Measurements from ENCODE around the gene UGT1A9.
"Not testable (repeated sequence)": the region's sequence is repeated elsewhere in the genome, so short reads cannot be mapped to it uniquely, and the experiment has no call there.

UGT1A9 gene

DNA sequence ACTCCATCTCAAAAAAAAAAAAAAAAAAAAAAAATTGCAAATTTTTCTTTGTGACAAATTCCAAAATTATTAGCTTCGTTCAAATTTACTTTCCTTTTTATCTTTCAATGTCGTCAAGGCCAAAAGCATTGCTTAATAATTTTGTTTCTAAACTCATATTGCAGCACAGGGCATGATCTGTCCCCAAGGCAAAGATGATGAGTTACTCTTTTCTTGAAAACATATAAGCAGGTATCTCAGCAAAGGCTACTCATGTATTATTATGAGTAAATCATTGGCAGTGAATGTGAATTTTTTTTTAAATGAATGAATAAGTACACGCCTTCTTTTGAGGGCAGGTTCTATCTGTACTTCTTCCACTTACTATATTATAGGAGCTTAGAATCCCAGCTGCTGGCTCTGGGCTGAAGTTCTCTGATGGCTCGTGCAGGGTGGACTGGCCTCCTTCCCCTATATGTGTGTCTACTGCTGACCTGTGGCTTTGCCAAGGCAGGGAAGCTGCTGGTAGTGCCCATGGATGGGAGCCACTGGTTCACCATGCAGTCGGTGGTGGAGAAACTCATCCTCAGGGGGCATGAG is 9.9 kb downstream of the UGT1A9 start, which contains the start of gene UGT1A7:
UGT1A7 (plus strand) TSS at position 381 of the 579 bp plus-strand sequence; CDS start at position 418, 37 bp downstream.
- no peak for DNase-seq

GRCh38 chr2:233684640-233685039 is 12.9 kb downstream of the UGT1A9 start:
- DNase-seq, result no peak

DNA sequence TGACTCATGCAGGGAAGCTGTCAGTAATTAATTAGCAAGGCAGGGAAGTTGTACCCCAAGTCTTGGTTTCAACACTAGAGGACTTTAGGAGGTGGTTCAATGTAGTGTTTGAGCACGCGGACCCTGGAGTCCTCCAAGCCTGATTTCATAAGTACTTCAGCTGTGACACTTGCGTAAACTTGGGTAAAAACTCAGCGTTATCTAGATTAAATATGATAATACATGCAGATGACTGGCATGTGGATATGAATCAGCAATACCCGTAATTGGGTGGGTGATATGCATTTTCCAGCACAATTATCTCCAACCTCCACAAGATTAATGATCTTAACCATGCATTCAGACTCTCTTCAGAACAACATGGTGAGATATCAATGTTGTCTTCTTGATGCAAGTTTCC is 15.2 kb downstream of the UGT1A9 start:
- no peak for DNase-seq

DNA sequence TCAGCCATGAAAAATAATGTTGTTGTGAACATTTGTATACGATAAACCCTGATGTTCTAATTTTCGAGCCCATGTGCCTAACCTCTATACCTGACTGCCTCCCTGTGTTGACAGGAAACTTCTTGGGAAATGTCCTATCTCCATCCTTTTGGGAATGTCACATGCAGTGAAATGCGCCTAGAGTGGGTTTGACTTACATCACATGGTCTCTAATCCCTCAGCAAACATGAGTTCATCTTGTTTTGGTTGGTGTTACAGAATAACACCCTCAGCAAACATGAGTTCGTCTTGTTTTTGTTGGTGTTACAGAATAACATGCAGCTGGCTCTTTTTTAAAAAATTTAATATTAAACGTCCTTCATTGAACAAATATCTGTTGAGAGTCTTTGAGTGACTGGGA is 16.6 kb downstream of the UGT1A9 start:
- DNase-seq, result no peak

- DNase-seq, result no peak
Measured at GRCh38 chr2:233689031-233689430, 17.3 kb downstream of the UGT1A9 start.

GRCh38 chr2:233689501-233689900 is 17.8 kb downstream of the UGT1A9 start:
- DNase-seq, result no peak

DNA sequence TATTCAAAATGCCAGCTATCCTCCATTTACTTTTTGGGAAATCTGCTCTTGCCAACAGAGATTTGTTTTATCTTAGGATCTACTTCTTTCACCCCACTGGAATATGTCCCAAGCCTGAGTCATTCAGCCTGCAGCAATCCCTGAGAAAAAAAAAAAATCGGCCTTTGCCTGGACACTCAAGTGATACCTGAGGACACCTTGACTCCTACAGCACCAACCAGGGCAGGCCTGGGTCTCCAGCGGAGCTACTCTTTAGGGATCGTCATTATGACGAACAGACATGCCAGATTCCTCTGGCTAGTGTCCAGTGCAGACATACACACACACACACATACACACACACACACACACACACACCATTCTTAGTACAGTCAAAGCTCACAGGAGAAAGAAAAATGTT is 18.7 kb downstream of the UGT1A9 start:
- no peak for DNase-seq

- peak; percentile 57 to 78 for DNase-seq
Measured at GRCh38 chr2:233691443-233692433, 20.0 kb downstream of the UGT1A9 start.

GRCh38 chr2:233692648-233693047 is 20.9 kb downstream of the UGT1A9 start, which contains the start of gene UGT1A6:
Gene UGT1A6, plus strand, starts transcription at chr2:233692890. Its CDS starts 115 bp downstream, at chr2:233693005.
- DNase-seq, result no peak

- DNase-seq, result no peak
Measured at GRCh38 chr2:233693963-233694362, 22.3 kb downstream of the UGT1A9 start.

DNA sequence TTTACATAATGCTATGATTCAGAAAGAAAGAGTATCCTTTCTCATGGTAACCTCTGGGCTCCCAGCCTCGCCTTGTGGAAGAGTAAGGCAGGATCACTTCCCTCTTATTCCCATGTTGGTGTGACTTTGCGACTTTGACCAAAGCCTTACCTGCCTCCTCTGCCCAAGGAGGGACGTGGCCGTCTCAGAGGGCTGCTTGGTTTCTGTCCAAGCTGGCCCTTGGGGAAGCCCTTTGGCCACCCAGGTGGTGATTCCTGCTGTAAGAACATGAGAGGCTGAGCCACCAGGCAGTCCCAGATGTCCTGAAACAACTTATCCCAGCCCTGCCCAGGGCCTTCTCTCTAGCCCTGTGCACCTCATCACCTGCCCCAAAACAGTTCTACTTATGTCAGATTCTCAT is 27.0 kb downstream of the UGT1A9 start:
- no peak for DNase-seq

GRCh38 chr2:233699424-233700027 is 27.8 kb downstream of the UGT1A9 start:
- no peak for DNase-seq

DNA sequence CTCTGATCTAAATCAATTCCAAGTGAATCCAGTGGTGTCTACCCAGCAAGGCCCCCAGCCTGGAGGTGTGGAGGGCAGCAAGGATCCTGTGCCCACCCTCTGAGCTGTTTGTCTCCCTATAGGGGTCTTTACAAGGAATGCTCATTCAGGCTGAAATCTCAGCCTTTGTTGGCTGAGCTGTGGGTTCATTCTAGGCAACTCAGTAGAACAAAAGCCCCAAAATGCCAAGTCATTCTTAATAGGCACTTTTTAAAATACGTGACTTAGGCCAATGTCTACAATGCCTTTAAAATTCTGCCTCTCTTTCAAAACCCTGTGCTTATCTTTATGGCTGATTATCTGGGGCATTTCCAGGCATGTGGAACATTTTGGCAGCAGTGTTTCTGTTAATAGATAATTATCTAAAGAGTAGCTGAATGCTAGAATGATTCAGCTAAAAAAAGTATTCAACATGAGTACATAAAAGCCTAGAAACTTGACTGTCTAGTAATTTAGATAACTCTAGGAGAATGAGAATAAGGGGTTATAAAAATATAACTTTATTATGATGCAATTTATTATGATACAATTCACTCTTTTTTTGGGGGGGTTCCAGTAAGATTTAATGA is 28.4 kb downstream of the UGT1A9 start:
- no peak for DNase-seq

GRCh38 chr2:233700842-233701241 is 29.1 kb downstream of the UGT1A9 start:
- not testable (repeated sequence) for DNase-seq

- DNase-seq, result no peak
Measured at GRCh38 chr2:233702238-233702637, 30.5 kb downstream of the UGT1A9 start.

DNA sequence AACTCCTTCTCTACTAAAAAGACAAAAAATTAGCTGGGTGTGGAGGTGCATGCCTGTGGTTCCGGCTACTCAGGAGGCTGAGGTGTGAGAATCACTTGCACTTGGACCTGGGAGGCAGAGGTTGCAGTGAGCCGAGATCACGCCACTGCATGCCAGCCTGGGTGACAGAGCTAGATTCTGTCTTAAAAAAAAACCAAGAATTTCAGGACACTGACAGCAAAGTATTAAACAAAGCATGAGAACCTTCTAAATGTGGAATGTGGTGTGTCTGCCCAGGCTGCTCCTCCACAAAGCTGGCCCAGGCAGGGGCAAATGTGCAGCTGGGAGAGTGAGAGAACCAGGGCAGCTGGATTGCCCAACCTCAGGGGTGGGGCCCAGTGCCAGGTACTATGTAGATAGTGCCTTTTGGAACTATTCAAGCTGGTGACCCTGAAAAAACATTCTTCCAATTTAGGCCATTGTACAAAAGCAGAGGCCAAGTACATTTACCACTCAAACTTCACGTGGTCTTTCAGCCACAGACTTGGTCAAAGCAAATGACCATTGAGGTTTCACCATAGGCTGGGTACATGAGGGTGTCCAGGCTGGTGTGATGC is 34.3 kb downstream of the UGT1A9 start:
- DNase-seq, result no peak

DNA sequence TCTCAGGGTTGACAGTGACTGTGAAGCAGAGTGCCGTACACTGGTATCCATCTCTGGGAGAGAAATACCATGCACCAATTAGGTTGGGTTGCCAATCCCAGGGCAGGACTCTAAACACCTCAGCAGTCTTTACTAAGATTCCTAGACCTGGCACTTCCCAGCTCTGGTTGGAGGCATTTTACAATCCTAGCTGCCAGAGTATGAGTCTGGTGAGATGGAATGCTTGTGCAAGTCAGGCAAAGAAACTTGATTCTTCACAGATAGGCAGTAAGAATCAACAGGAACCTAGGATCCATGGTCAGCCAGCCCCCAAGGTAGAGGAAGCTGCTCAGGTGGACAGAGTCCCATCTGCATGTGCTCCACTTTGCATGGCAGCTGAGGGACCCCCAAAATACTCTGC is 35.0 kb downstream of the UGT1A9 start:
- DNase-seq, result no peak

GRCh38 chr2:233707940-233708644 is 36.4 kb downstream of the UGT1A9 start:
- DNase-seq, result no peak

- no peak for DNase-seq
Measured at GRCh38 chr2:233708942-233709341, 37.2 kb downstream of the UGT1A9 start.

- DNase-seq, result peak; percentile 36 to 75
Measured at GRCh38 chr2:233711312-233712008, 39.8 kb downstream of the UGT1A9 start.

DNA sequence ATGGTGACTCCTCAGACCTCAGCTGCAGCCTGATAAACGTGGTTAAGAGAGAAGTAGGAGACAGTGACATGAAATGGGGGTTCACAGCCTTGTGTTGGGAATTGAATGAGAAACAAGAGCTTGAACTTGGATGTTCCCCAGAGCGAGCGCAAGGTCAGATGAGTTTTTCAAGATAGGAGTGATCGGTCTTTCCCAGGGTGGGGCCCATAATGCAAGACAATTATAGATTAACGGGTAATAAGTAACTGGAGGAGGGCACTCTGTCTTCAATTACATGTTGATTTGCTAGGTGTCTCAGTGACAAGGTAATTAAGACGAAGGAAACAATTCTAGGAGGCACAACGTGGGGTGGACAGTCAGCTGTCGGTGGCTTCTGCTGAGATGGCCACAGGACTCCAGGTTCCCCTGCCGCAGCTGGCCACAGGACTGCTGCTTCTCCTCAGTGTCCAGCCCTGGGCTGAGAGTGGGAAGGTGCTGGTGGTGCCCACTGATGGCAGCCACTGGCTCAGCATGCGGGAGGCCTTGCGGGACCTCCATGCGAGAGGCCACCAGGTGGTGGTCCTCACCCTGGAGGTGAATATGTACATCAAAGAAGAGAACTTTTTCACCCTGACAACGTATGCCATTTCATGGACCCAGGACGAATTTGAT is 41.0 kb downstream of the UGT1A9 start, which contains the start of gene UGT1A5:
UGT1A5 (plus strand) TSS at position 297 of the 651 bp plus-strand sequence; CDS start at position 382, 85 bp downstream.
- no peak for DNase-seq
